HCT116 (cell line): ENCODE results near the gene CDCA4. TPM values are rescaled to one million over a fixed set of nuclear protein-coding genes. Genes with fewer than 3 reads are reported as not detected.

Source experiments
- ATAC-seq: fragments of 200-7000 bp; cut with Tn5 transposase; 2 replicates; pipeline ENCODE4 v1.9.1; 2020; ENCODE audit warnings: mild to moderate bottlenecking, moderate library complexity
- BruUV-seq: library from RNA; stranded (reverse); fragments of 400-500 nt; replicated peaks from 2 replicates; lab custom pipeline; 2021; lab: Mats Ljungman, UMichigan
- CTCF ChIA-PET: fragments of 300-600 bp; sonication (Branson Sonifier 250); formaldehyde crosslinking; loops from one replicate; lab custom pipeline; 2021; ENCODE audit warnings: antibody characterized with exemption; lab: Charles Lee
- POLR2A ChIA-PET: fragments of 300-600, 350-600 bp; sonication (Branson Sonifier 250); formaldehyde crosslinking; loops from one replicate; lab custom pipeline; 2021; ENCODE audit warnings: antibody characterized with exemption; lab: Charles Lee
- RAD21 ChIA-PET, 2 experiments: fragments of 300-600 bp; sonication (Branson Sonifier 250); formaldehyde crosslinking; loops; one replicate each; lab custom pipeline; 2023; ENCODE audit warnings: low total read pairs in 2 of 2; ENCODE audit not compliant: uncharacterized antibody in 2 of 2, unreplicated experiment in 2 of 2, low non-redundant PET in 1 of 2; lab: Charles Lee
- DNase-seq: peaks from one replicate; pipeline ENCODE4 v3.0.0-alpha.2; 2010; ENCODE audit warnings: low read depth, low spot score
- H2AFZ ChIP-seq: fragments of 200-600 bp; shearing (Covaris generic), sonication (generic); 2 replicates; pipeline ENCODE4 v1.6.1; 2017; ENCODE audit warnings: low read depth, mixed run types, mixed read lengths, antibody characterized with exemption, low read length; ENCODE audit not compliant: poor library complexity, severe bottlenecking
- H3K27ac ChIP-seq: 2 replicates; pipeline ENCODE4 v1.5.1; 2012; ENCODE audit warnings: low read depth, low read length
- H3K27me3 ChIP-seq: fragments of 200-600 bp; sonication (generic); 2 replicates; pipeline ENCODE4 v1.6.1; 2016; ENCODE audit warnings: mixed run types, low read length, mixed read lengths; ENCODE audit not compliant: insufficient read depth
- H3K36me3 ChIP-seq, 2 experiments: fragments of 200-500 bp in 1 of 2; fragments of 200-600 bp in 1 of 2; sonication (Bioruptor generic) in 1 of 2; sonication (generic) in 1 of 2; 2 replicates each; pipeline versions ENCODE4 v1.5.1 to v1.6.1; 2014 to 2016; ENCODE audit warnings: low read length in 2 of 2, inconsistent platforms in 1 of 2, mixed read lengths in 1 of 2, mixed run types in 1 of 2; ENCODE audit not compliant: insufficient read depth in 2 of 2, control insufficient read depth in 1 of 2
- H3K4me1 ChIP-seq, 2 experiments: fragments of 200-600 bp in 1 of 2; sonication (generic) in 1 of 2; 2 replicates each; pipeline versions ENCODE4 v1.5.1 to v1.6.1; 2012 to 2017; ENCODE audit warnings: low read length in 2 of 2, inconsistent platforms in 1 of 2, mild to moderate bottlenecking in 1 of 2, mixed read lengths in 1 of 2, mixed run types in 1 of 2, moderate library complexity in 1 of 2; ENCODE audit not compliant: insufficient read depth in 2 of 2, control insufficient read depth in 1 of 2
- H3K4me2 ChIP-seq: fragments of 200-600 bp; sonication (generic); 2 replicates; pipeline ENCODE4 v1.6.1; 2017; ENCODE audit warnings: mixed run types, low read length, mixed read lengths
- H3K4me3 ChIP-seq, 2 experiments: fragments of 200-600 bp in 1 of 2; sonication (generic) in 1 of 2; replicated peaks in 1 of 2; 2 replicates each; pipeline ENCODE4 v1.5.1; 2011 to 2016; ENCODE audit warnings: low read length in 2 of 2, control low read depth in 1 of 2, low read depth in 1 of 2, mild to moderate bottlenecking in 1 of 2, mixed read lengths in 1 of 2, mixed run types in 1 of 2
- H3K79me2 ChIP-seq: fragments of 200-600 bp; sonication (generic); 2 replicates; pipeline ENCODE4 v1.6.1; 2017; ENCODE audit warnings: mild to moderate bottlenecking, mixed run types, low read length, moderate library complexity, mixed read lengths; ENCODE audit not compliant: insufficient read depth
- H3K9ac ChIP-seq: fragments of 200-600 bp; sonication (generic); 2 replicates; pipeline ENCODE4 v1.6.1; 2016; ENCODE audit warnings: low read length, mixed read lengths
- H3K9me2 ChIP-seq: fragments of 200-600 bp; sonication (generic), shearing (Covaris generic); 2 replicates; pipeline ENCODE4 v1.6.1; 2017; ENCODE audit warnings: mixed run types, mild to moderate bottlenecking, moderate library complexity; ENCODE audit not compliant: insufficient read depth
- H3K9me3 ChIP-seq, 2 experiments: fragments of 200-500 bp in 1 of 2; fragments of 200-600 bp in 1 of 2; sonication (Bioruptor generic) in 1 of 2; sonication (generic) in 1 of 2; 2 replicates each; pipeline ENCODE4 v1.6.1; 2014 to 2017; ENCODE audit warnings: low read length in 2 of 2, mixed read lengths in 2 of 2, inconsistent platforms in 1 of 2, low read depth in 1 of 2, mild to moderate bottlenecking in 1 of 2, mixed run types in 1 of 2, moderate library complexity in 1 of 2; ENCODE audit not compliant: control insufficient read depth in 1 of 2, insufficient read depth in 1 of 2
- H4K20me1 ChIP-seq: fragments of 200-600 bp; sonication (generic), shearing (Covaris generic); 2 replicates; pipeline ENCODE4 v1.6.1; 2017; ENCODE audit warnings: mixed run types, mild to moderate bottlenecking, moderate library complexity; ENCODE audit not compliant: insufficient read depth
- CBX3 ChIP-seq: IDR thresholded peaks from 2 replicates; pipeline ENCODE4 v1.6.1; 2012; ENCODE audit warnings: low read depth
- CEBPB ChIP-seq: IDR thresholded peaks from 2 replicates; pipeline ENCODE4 v1.6.1; 2012; ENCODE audit warnings: low read depth
- ELF1 ChIP-seq: IDR thresholded peaks from 2 replicates; pipeline ENCODE4 v1.6.1; 2012; ENCODE audit warnings: low read depth, borderline replicate concordance
- EZH2 ChIP-seq: fragments of 200-600 bp; sonication (generic); IDR thresholded peaks from 2 replicates; pipeline ENCODE4 v1.6.1; 2017; ENCODE audit warnings: antibody characterized with exemption, mixed run types
- EZH2phosphoT487 ChIP-seq: fragments of 200-600 bp; IDR thresholded peaks from 2 replicates; pipeline ENCODE4 v1.6.1; 2018; ENCODE audit warnings: antibody characterized with exemption, borderline replicate concordance
- FOSL1 ChIP-seq: IDR thresholded peaks from 2 replicates; pipeline ENCODE4 v1.6.1; 2012; ENCODE audit warnings: low read depth
- JUND ChIP-seq: IDR thresholded peaks from 2 replicates; pipeline ENCODE4 v1.6.1; 2012
- POLR2A ChIP-seq: IDR thresholded peaks from 2 replicates; pipeline ENCODE4 v1.7.0; 2011; ENCODE audit warnings: borderline replicate concordance; ENCODE audit not compliant: insufficient read depth, insufficient read length; ENCODE audit errors: extremely low read depth
- RAD21 ChIP-seq: IDR thresholded peaks from 2 replicates; pipeline ENCODE4 v1.6.1; 2012; ENCODE audit warnings: low read depth, mild to moderate bottlenecking
- SIN3A ChIP-seq: IDR thresholded peaks from 2 replicates; pipeline ENCODE4 v1.6.1; 2012; ENCODE audit warnings: low read depth
- SRF ChIP-seq: IDR thresholded peaks from 2 replicates; pipeline ENCODE4 v1.6.1; 2012; ENCODE audit warnings: low read depth
- TCF7L2 ChIP-seq: IDR thresholded peaks from 2 replicates; pipeline ENCODE4 v1.7.0; 2011; ENCODE audit warnings: borderline replicate concordance, inconsistent platforms; ENCODE audit not compliant: insufficient read depth, insufficient read length; ENCODE audit errors: extremely low read depth
- YY1 ChIP-seq: IDR thresholded peaks from 2 replicates; pipeline ENCODE4 v1.6.1; 2011; ENCODE audit warnings: low read length, low read depth, moderate library complexity, mild to moderate bottlenecking; ENCODE audit not compliant: insufficient replicate concordance; ENCODE audit errors: extremely low read depth
- ZFX ChIP-seq: fragments of 450-650 bp; IDR thresholded peaks from 2 replicates; pipeline ENCODE4 v1.6.1; 2017
- ZNF274 ChIP-seq: fragments of 200-500 bp; sonication (Bioruptor generic); IDR thresholded peaks from 2 replicates; pipeline ENCODE4 v1.6.1; 2014; ENCODE audit warnings: mild to moderate bottlenecking, low read depth, low read length, inconsistent platforms
- intact Hi-C: fragments of 100-400 bp; cut with micrococcal nuclease; formaldehyde crosslinking; loops from 2 replicates; pipeline ENCODE4 v1.10.0; 2022
- total RNA-seq: library from RNA; stranded (reverse); gene quantifications from one replicate; pipeline ENCODE4 v1.2.1, GENCODE V29; 2021; ENCODE audit not compliant: unreplicated experiment
- TF ChIP-seq, protein P1 (sequence below): IDR thresholded peaks from 2 replicates; pipeline ENCODE4 v1.6.1; 2011; ENCODE audit warnings: mild to moderate bottlenecking, low read length, moderate library complexity; ENCODE audit not compliant: insufficient replicate concordance; ENCODE audit errors: extremely low read depth
- TF ChIP-seq, protein P2 (sequence below): IDR thresholded peaks from 2 replicates; pipeline ENCODE4 v1.6.1; 2012

CDCA4 gene
- total RNA-seq, 1 experiment from 2014 or later, result 62.4 TPM

DNA sequence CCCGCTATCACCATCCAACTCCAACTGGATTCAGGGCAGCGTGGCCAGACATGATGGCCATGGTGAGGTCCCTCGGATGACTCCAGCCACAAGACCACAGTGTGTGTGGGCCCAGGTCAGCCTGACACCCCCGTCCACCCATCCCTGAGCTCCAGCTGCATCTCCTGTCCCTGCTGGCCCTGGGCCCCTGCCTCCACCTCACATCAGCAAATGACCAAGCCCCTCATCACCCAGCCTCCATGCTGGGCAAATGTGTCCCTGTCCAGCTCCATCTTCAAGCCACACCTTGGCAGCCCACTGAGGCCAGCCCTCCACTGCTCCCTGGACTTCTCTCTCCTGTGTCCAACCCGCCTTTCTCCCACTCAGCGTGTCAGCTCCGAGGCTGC is 41.2 kb upstream of the CDCA4 start:
- Histone ChIP-seq H3K4me2 (no peak overlapping the region), H3K4me3 (no peak overlapping the region), H3K79me2 (no peaks in the 10 kb centered on the region)
- ATAC-seq, result no peak
- CTCF ChIA-PET, result interaction anchor here (1.5 kb wide), 1 partner anchor 16 kb away, joined by 3 read pairs; no protein-coding TSS in a partner anchor
- TF ChIP-seq SIN3A, result no peak
- no peak for TF ChIP-seq FOSL1
- TF ChIP-seq ZNF274, result no peak
- TF ChIP-seq CEBPB, result no peak
- no peak for TF ChIP-seq JUND
- TF ChIP-seq, protein P1, sequence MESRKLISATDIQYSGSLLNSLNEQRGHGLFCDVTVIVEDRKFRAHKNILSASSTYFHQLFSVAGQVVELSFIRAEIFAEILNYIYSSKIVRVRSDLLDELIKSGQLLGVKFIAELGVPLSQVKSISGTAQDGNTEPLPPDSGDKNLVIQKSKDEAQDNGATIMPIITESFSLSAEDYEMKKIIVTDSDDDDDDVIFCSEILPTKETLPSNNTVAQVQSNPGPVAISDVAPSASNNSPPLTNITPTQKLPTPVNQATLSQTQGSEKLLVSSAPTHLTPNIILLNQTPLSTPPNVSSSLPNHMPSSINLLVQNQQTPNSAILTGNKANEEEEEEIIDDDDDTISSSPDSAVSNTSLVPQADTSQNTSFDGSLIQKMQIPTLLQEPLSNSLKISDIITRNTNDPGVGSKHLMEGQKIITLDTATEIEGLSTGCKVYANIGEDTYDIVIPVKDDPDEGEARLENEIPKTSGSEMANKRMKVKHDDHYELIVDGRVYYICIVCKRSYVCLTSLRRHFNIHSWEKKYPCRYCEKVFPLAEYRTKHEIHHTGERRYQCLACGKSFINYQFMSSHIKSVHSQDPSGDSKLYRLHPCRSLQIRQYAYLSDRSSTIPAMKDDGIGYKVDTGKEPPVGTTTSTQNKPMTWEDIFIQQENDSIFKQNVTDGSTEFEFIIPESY, result no peak
- TF ChIP-seq YY1, result no peak
- TF ChIP-seq ZFX, result no peak
- no peak for TF ChIP-seq RAD21
- no peak for TF ChIP-seq CBX3
- no peak for TF ChIP-seq EZH2
- no peak for TF ChIP-seq ELF1
- no peak for TF ChIP-seq POLR2A
- TF ChIP-seq, protein P2, sequence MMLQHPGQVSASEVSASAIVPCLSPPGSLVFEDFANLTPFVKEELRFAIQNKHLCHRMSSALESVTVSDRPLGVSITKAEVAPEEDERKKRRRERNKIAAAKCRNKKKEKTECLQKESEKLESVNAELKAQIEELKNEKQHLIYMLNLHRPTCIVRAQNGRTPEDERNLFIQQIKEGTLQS, result no peak
- no peak for TF ChIP-seq SRF
- TF ChIP-seq EZH2phosphoT487, result no peak
- TF ChIP-seq TCF7L2, result no peak
- TF ChIP-seq, all 23 proteins: peak for 0
- no peaks in the 10 kb centered on the region for H3K9me2 ChIP-seq
- ChIA-PET RAD21 (no interaction called here), POLR2A (no interaction called here)
- H2AFZ ChIP-seq, result no peak overlapping the region
- H3K9me3 ChIP-seq, result no peaks in the 10 kb centered on the region
- intact Hi-C loops, result no loop called here
- H3K36me3 ChIP-seq, result no peaks in the 10 kb centered on the region
- no peak overlapping the region for H3K9ac ChIP-seq
- no peak for DNase-seq
- H3K27me3 ChIP-seq, result no peaks in the 10 kb centered on the region
- H3K4me1 ChIP-seq, result peaks cover 0 to 19% of the 10 kb centered on the region in 2 experiments; a peak in 3 of 4 replicates
- BruUV-seq, result no TSS peak
- no peaks in the 10 kb centered on the region for H4K20me1 ChIP-seq
- no peak overlapping the region for H3K27ac ChIP-seq
